ENCODE measurements around the gene MIPOL1. TPM values are rescaled to one million over a fixed set of nuclear protein-coding genes. Genes with fewer than 3 reads are reported as not detected.
A peak's percentile ranks its signal among the peaks of the same experiment; 100 is the strongest.

Gene MIPOL1
- total and polyA plus RNA-seq, 7 donors, result 1.2 to 21.6 (median 11.7) TPM

DNA sequence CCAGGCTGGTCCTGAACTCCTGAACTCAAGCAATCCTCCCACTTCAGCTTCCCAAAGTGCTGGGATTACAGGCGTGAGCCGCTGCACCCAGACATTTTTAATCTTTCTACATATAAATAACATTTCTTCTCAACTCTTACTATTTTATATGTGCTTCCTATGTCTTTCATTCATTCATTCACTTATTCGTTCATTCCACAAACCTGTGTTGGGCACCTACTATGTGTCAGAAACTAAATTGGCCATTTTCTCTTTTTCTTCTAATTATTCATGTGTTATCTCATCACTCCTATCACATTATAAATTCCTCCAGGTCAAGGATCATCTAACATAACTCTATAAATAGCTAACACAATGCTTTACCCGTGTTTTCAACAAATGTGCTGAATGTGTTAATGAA, 373.7 kb downstream of the MIPOL1 start:
- intact Hi-C loops (cut with DNase I), result no loop called here

DNA sequence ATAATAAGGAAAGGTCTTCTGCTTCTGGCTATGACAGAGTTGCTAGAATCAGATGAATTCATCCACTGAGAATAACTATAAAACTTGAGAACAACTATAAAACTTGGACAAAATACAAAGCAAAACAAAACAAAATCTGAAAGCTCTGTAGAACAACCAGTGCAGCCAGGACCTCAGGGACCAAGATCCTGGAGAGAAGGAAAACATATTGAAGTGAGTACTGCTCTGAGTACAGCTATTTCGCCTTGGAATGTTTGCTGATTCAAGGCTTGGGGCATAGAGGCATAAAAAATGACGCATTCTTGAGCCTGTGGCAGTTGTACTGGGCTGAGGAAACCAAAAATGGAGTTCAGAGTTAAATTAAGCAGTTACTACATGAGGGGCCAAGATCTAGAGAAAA, 375.6 kb downstream of the MIPOL1 start:
- Histone ChIP-seq H3K9me3 (no peaks in the 10 kb centered on the region), H3K36me3 (no peaks in the 10 kb centered on the region), H3K27me3 (peaks cover 0 to 33% (median 14%) of the 10 kb centered on the region in 3 donors), H3K4me3 (no peak overlapping the region), H3K4me1 (no peaks in the 10 kb centered on the region), H3K27ac (no peak overlapping the region)
- DNase-seq, result no peak
- intact Hi-C loops (cut with DNase I), result no loop called here
- no peak for TF ChIP-seq POLR2A (IDR thresholded peaks at IDR 0.05)
- no peak for TF ChIP-seq EP300 (IDR thresholded peaks at IDR 0.05)
- TF ChIP-seq, protein P1, sequence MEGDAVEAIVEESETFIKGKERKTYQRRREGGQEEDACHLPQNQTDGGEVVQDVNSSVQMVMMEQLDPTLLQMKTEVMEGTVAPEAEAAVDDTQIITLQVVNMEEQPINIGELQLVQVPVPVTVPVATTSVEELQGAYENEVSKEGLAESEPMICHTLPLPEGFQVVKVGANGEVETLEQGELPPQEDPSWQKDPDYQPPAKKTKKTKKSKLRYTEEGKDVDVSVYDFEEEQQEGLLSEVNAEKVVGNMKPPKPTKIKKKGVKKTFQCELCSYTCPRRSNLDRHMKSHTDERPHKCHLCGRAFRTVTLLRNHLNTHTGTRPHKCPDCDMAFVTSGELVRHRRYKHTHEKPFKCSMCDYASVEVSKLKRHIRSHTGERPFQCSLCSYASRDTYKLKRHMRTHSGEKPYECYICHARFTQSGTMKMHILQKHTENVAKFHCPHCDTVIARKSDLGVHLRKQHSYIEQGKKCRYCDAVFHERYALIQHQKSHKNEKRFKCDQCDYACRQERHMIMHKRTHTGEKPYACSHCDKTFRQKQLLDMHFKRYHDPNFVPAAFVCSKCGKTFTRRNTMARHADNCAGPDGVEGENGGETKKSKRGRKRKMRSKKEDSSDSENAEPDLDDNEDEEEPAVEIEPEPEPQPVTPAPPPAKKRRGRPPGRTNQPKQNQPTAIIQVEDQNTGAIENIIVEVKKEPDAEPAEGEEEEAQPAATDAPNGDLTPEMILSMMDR (IDR thresholded peaks at IDR 0.05), result no peak
- TF ChIP-seq POLR2AphosphoS5 (IDR thresholded peaks at IDR 0.05), result no peak
- 77 to 89% methylated on average over 2 of the region's 2 CpGs for WGBS, 2 donors

More for the DNA sequence above, 373.7 kb downstream of the MIPOL1 start:
- Histone ChIP-seq H3K4me1 (no peaks in the 10 kb centered on the region), H3K36me3 (no peaks in the 10 kb centered on the region), H3K4me3 (no peak overlapping the region), H3K9me3 (no peaks in the 10 kb centered on the region), H3K27me3 (peaks cover 0 to 26% (median 5%) of the 10 kb centered on the region in 3 donors), H3K27ac (no peak overlapping the region)
- TF ChIP-seq EP300 (IDR thresholded peaks at IDR 0.05) (no peak), POLR2A (IDR thresholded peaks at IDR 0.05) (no peak), POLR2AphosphoS5 (IDR thresholded peaks at IDR 0.05) (no peak)
- TF ChIP-seq, protein P1 (IDR thresholded peaks at IDR 0.05), result no peak
- DNase-seq, result no peak
- whole genome bisulfite sequencing, 2 donors, result 89 to 91% methylated on average over 4 of the region's 4 CpGs

DNA sequence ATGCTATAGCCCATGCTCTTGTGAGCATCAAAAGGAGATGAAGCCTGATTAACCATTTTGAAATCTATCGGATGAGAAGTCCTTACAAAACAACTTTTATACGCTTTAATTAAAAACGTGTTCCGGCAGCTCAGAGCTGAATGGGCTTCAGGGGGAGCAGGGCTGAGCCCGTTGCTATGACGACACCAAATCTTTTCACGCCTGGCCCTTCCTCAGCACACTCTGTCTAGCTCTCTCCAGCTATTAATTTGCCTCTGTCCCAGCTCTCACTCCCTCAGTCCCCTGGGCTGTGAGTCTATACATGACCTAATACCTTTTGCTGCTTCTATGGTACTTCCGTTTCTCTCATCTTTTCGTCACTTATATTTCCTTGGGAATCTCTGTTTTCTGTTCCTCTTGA, 381.5 kb downstream of the MIPOL1 start:
- peaks cover 9 to 71% (median 30%) of the 10 kb centered on the region in 3 donors for H3K27me3 ChIP-seq
- DNase-seq, result no peak
- H3K9me3 ChIP-seq, result no peaks in the 10 kb centered on the region
- no peak overlapping the region for H3K4me3 ChIP-seq
- no peaks in the 10 kb centered on the region for H3K36me3 ChIP-seq
- 57 to 79% methylated on average over 9 of the region's 9 CpGs for WGBS, 2 donors
- no peak for TF ChIP-seq POLR2A (IDR thresholded peaks at IDR 0.05)
- no peak for TF ChIP-seq POLR2AphosphoS5 (IDR thresholded peaks at IDR 0.05)
- no peak for TF ChIP-seq EP300 (IDR thresholded peaks at IDR 0.05)
- peaks cover 0 to 10% (median 9%) of the 10 kb centered on the region in 4 donors for H3K4me1 ChIP-seq
- intact Hi-C loops (cut with DNase I), result no loop called here
- no peak overlapping the region for H3K27ac ChIP-seq

DNA sequence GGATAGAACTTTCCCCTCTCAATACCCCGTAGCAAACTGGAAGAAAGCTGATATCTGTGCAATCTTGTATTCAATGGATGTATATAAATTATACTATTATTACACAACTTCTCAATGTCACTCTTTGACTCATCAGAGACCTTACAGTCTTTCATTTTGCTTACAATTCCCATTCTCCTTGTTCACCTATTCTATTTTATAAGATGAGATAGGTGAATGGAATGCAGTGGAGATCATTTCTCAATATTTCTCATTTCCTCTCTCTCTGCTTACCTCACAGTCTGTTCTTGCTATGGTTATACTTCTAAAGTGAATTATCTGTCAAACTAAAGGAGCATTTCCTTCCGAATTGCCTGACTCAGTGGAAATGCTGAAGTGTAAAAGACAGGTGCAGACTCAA, 382.4 kb downstream of the MIPOL1 start:
- Histone ChIP-seq H3K27me3 (peaks cover 18 to 72% (median 38%) of the 10 kb centered on the region in 3 donors), H3K27ac (no peak overlapping the region), H3K4me3 (no peak overlapping the region), H3K4me1 (peaks cover 0 to 18% (median 17%) of the 10 kb centered on the region in 4 donors), H3K36me3 (no peaks in the 10 kb centered on the region), H3K9me3 (no peaks in the 10 kb centered on the region)
- DNase-seq, result no peak
- intact Hi-C loops (cut with DNase I), result loop anchor here (10.0 kb wide), 1 partner anchor 295 kb away; no protein-coding TSS in a partner anchor
- TF ChIP-seq, protein P1 (IDR thresholded peaks at IDR 0.05), result no peak
- TF ChIP-seq POLR2AphosphoS5 (IDR thresholded peaks at IDR 0.05), result no peak
- no peak for TF ChIP-seq EP300 (IDR thresholded peaks at IDR 0.05)
- TF ChIP-seq POLR2A (IDR thresholded peaks at IDR 0.05), result no peak
- whole genome bisulfite sequencing, 2 donors, result 83 to 89% methylated on average over 2 of the region's 2 CpGs

DNA sequence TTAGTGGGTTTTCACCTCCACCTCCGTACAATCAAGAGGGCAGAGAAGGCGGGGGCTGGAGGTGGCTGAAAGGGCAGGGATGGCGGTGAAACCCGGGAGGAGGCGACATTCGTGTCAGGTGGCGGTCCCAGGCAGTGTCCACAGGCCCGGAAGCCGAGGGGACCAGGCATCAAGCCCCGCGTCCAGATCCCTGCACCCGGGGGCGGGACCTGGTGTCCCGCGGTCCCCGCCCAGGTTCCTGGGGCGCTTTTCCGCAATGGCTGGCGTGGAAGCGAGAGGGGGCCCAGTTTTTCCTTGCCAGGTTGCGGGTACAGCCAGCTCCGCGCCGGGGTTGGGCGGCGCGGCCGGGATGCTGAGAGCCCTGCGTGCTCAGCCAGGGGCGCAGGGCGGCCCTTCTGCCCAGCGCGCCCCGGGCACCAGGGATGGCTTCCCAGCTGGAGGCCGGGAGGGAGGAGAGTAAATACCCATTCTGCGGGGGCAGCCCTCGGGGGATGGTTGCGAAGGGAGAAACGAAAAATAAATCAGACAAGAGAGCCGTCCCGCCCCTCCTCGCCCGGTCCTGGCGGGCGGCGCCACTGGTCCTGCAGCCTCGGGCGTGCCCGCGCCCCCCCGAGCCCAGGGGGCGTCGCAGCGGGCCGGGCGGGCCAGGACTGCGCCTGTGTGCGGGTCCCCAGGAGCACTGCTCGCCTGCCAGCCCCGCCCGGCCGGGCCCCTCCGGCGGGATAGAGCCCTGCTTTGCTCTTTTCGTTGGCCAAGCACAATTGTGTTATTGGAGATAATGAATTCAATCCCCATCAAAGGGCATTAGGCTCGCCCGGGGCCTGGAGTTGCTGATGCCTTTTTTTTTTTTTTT, 385.8 kb downstream of the MIPOL1 start:
- H3K27me3 ChIP-seq, result peaks cover 42 to 88% (median 64%) of the 10 kb centered on the region in 3 donors
- H3K9me3 ChIP-seq, result no peaks in the 10 kb centered on the region
- H3K27ac ChIP-seq, result no peak overlapping the region
- no peak for DNase-seq
- WGBS, 2 donors, result 2 to 4% methylated on average over 67 of the region's 67 CpGs
- H3K36me3 ChIP-seq, result no peaks in the 10 kb centered on the region
- intact Hi-C loops (cut with DNase I), result loop anchor here (10.0 kb wide), 1 partner anchor 291 kb away; no protein-coding TSS in a partner anchor
- peaks cover 0 to 28% (median 26%) of the 10 kb centered on the region in 4 donors for H3K4me1 ChIP-seq
- H3K4me3 ChIP-seq, result peak overlapping the region in 1 of 4 donors; percentile 8
- TF ChIP-seq EP300 (IDR thresholded peaks at IDR 0.05) (no peak), POLR2A (IDR thresholded peaks at IDR 0.05) (no peak), POLR2AphosphoS5 (IDR thresholded peaks at IDR 0.05) (no peak)
- TF ChIP-seq, protein P1 (IDR thresholded peaks at IDR 0.05), result no peak
